Mucosa of stomach (tissue), 1 donor: ENCODE measurements around the gene PPDPF.
A peak's percentile ranks its signal among the peaks of the same experiment; 100 is the strongest.

Experiments
- H3K27me3 ChIP-seq: one replicate; pipeline ENCODE4 v1.7.0; 2013; ENCODE audit warnings: mild to moderate bottlenecking, low read length; ENCODE audit not compliant: control insufficient read depth, insufficient read depth
- H3K36me3 ChIP-seq: one replicate; pipeline ENCODE4 v1.7.0; 2013; ENCODE audit warnings: low read length; ENCODE audit not compliant: control insufficient read depth, insufficient read depth
- H3K4me1 ChIP-seq: one replicate; pipeline ENCODE4 v1.7.0; 2013; ENCODE audit warnings: mild to moderate bottlenecking, low read length; ENCODE audit not compliant: control insufficient read depth, insufficient read depth
- H3K4me3 ChIP-seq: one replicate; pipeline ENCODE4 v1.7.0; 2013; ENCODE audit warnings: low read length
- H3K9ac ChIP-seq: one replicate; pipeline ENCODE4 v1.7.0; 2013; ENCODE audit warnings: mild to moderate bottlenecking, low read length, moderate library complexity
- H3K9me3 ChIP-seq: one replicate; pipeline ENCODE4 v1.7.0; 2013; ENCODE audit warnings: mild to moderate bottlenecking, low read length, moderate library complexity; ENCODE audit not compliant: control insufficient read depth
- donor health status: Pancreatic carcinoma.

PPDPF gene

GRCh38 chr20:63491078-63491477 lies 29.5 kb upstream of the PPDPF start:
- Histone ChIP-seq H3K9ac (no peak overlapping the region), H3K4me3 (no peak overlapping the region), H3K9me3 (no peaks in the 10 kb centered on the region), H3K27me3 (peaks cover 13% of the 10 kb centered on the region), H3K4me1 (no peaks in the 10 kb centered on the region), H3K36me3 (no peaks in the 10 kb centered on the region)

GRCh38 chr20:63491635-63492230 lies 28.8 kb upstream of the PPDPF start:
- peaks cover 16% of the 10 kb centered on the region for H3K27me3 ChIP-seq
- no peak overlapping the region for H3K9ac ChIP-seq

GRCh38 chr20:63492518-63492917 lies 28.0 kb upstream of the PPDPF start:
- H3K4me3 ChIP-seq, result no peak overlapping the region
- H3K9ac ChIP-seq, result no peak overlapping the region
- peaks cover 20% of the 10 kb centered on the region for H3K27me3 ChIP-seq
- no peaks in the 10 kb centered on the region for H3K36me3 ChIP-seq
- no peaks in the 10 kb centered on the region for H3K4me1 ChIP-seq
- no peaks in the 10 kb centered on the region for H3K9me3 ChIP-seq

More at GRCh38 chr20:63491635-63492230, 28.8 kb upstream of the PPDPF start:
- H3K9me3 ChIP-seq, result no peaks in the 10 kb centered on the region
- no peak overlapping the region for H3K4me3 ChIP-seq
- H3K36me3 ChIP-seq, result no peaks in the 10 kb centered on the region
- H3K4me1 ChIP-seq, result no peaks in the 10 kb centered on the region

- Histone ChIP-seq H3K9ac (no peak overlapping the region), H3K4me3 (no peak overlapping the region), H3K27me3 (peaks cover 20% of the 10 kb centered on the region), H3K36me3 (no peaks in the 10 kb centered on the region), H3K4me1 (peaks cover 4% of the 10 kb centered on the region), H3K9me3 (no peaks in the 10 kb centered on the region)
Measured at GRCh38 chr20:63492982-63493381, 27.6 kb upstream of the PPDPF start.

- H3K36me3 ChIP-seq, result no peaks in the 10 kb centered on the region
- peaks cover 9% of the 10 kb centered on the region for H3K4me1 ChIP-seq
- peaks cover 24% of the 10 kb centered on the region for H3K27me3 ChIP-seq
Measured at GRCh38 chr20:63493563-63494020, 27.0 kb upstream of the PPDPF start.

GRCh38 chr20:63494084-63494419 lies 26.5 kb upstream of the PPDPF start:
- H3K4me3 ChIP-seq, result no peak overlapping the region
- H3K9ac ChIP-seq, result no peak overlapping the region
- H3K27me3 ChIP-seq, result peaks cover 24% of the 10 kb centered on the region
- H3K9me3 ChIP-seq, result no peaks in the 10 kb centered on the region
- H3K36me3 ChIP-seq, result no peaks in the 10 kb centered on the region
- H3K4me1 ChIP-seq, result peaks cover 9% of the 10 kb centered on the region

More at GRCh38 chr20:63493563-63494020, 27.0 kb upstream of the PPDPF start:
- H3K9ac ChIP-seq, result no peak overlapping the region
- H3K9me3 ChIP-seq, result no peaks in the 10 kb centered on the region
- H3K4me3 ChIP-seq, result no peak overlapping the region

- Histone ChIP-seq H3K9ac (no peak overlapping the region), H3K4me3 (no peak overlapping the region), H3K36me3 (no peaks in the 10 kb centered on the region), H3K27me3 (peaks cover 27% of the 10 kb centered on the region), H3K9me3 (no peaks in the 10 kb centered on the region), H3K4me1 (peaks cover 9% of the 10 kb centered on the region)
Measured at GRCh38 chr20:63494420-63495166, 26.0 kb upstream of the PPDPF start.

GRCh38 chr20:63495167-63495720 lies 25.3 kb upstream of the PPDPF start:
- H3K9me3 ChIP-seq, result no peaks in the 10 kb centered on the region
- H3K4me3 ChIP-seq, result no peak overlapping the region
- no peaks in the 10 kb centered on the region for H3K36me3 ChIP-seq
- peaks cover 30% of the 10 kb centered on the region for H3K27me3 ChIP-seq
- H3K4me1 ChIP-seq, result peaks cover 9% of the 10 kb centered on the region
- no peak overlapping the region for H3K9ac ChIP-seq

- Histone ChIP-seq H3K4me3 (no peak overlapping the region), H3K27me3 (peaks cover 32% of the 10 kb centered on the region), H3K9me3 (no peaks in the 10 kb centered on the region), H3K36me3 (no peaks in the 10 kb centered on the region), H3K9ac (peak overlapping the region; percentile 41), H3K4me1 (peaks cover 9% of the 10 kb centered on the region)
Measured at GRCh38 chr20:63495741-63496595, 24.6 kb upstream of the PPDPF start.

- peak overlapping the region; percentile 41 for H3K9ac ChIP-seq
- H3K27me3 ChIP-seq, result peaks cover 32% of the 10 kb centered on the region
- no peak overlapping the region for H3K4me3 ChIP-seq
- H3K4me1 ChIP-seq, result peaks cover 9% of the 10 kb centered on the region
- H3K9me3 ChIP-seq, result no peaks in the 10 kb centered on the region
- H3K36me3 ChIP-seq, result no peaks in the 10 kb centered on the region
Measured at GRCh38 chr20:63496596-63497120, 23.9 kb upstream of the PPDPF start.

GRCh38 chr20:63497138-63497945 lies 23.2 kb upstream of the PPDPF start:
- no peak overlapping the region for H3K4me3 ChIP-seq
- H3K27me3 ChIP-seq, result peaks cover 37% of the 10 kb centered on the region
- no peaks in the 10 kb centered on the region for H3K36me3 ChIP-seq
- no peak overlapping the region for H3K9ac ChIP-seq
- peaks cover 9% of the 10 kb centered on the region for H3K4me1 ChIP-seq
- H3K9me3 ChIP-seq, result no peaks in the 10 kb centered on the region
